ENCODE data around the gene PLBD1. TPM values are rescaled to one million over a fixed set of nuclear protein-coding genes. Genes with fewer than 3 reads are reported as not detected.
A peak's percentile ranks its signal among the peaks of the same experiment; 100 is the strongest.

Gene PLBD1, protein sequence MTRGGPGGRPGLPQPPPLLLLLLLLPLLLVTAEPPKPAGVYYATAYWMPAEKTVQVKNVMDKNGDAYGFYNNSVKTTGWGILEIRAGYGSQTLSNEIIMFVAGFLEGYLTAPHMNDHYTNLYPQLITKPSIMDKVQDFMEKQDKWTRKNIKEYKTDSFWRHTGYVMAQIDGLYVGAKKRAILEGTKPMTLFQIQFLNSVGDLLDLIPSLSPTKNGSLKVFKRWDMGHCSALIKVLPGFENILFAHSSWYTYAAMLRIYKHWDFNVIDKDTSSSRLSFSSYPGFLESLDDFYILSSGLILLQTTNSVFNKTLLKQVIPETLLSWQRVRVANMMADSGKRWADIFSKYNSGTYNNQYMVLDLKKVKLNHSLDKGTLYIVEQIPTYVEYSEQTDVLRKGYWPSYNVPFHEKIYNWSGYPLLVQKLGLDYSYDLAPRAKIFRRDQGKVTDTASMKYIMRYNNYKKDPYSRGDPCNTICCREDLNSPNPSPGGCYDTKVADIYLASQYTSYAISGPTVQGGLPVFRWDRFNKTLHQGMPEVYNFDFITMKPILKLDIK
- total RNA-seq (2022) (75.3 and 98.1 TPM in 2 replicates), Bru-seq, nascent RNA (percentile 73 among the genes with signal in this experiment), BruChase-seq, experiment 1, labeled RNA remaining after a 6-hour chase (percentile 64 among the genes with signal in this experiment), BruChase-seq, experiment 2, labeled RNA remaining after a 2-hour chase (percentile 56 among the genes with signal in this experiment)
- long read RNA-seq, transcript PLBD1-201 (11 exons, 2,426 nt): major isoform, 263 of 290 reads
- long read RNA-seq, partial matches to known transcripts: 7 of 290 reads
- long read RNA-seq, other reads (novel, unspliced or antisense): 20 of 290 reads

DNA sequence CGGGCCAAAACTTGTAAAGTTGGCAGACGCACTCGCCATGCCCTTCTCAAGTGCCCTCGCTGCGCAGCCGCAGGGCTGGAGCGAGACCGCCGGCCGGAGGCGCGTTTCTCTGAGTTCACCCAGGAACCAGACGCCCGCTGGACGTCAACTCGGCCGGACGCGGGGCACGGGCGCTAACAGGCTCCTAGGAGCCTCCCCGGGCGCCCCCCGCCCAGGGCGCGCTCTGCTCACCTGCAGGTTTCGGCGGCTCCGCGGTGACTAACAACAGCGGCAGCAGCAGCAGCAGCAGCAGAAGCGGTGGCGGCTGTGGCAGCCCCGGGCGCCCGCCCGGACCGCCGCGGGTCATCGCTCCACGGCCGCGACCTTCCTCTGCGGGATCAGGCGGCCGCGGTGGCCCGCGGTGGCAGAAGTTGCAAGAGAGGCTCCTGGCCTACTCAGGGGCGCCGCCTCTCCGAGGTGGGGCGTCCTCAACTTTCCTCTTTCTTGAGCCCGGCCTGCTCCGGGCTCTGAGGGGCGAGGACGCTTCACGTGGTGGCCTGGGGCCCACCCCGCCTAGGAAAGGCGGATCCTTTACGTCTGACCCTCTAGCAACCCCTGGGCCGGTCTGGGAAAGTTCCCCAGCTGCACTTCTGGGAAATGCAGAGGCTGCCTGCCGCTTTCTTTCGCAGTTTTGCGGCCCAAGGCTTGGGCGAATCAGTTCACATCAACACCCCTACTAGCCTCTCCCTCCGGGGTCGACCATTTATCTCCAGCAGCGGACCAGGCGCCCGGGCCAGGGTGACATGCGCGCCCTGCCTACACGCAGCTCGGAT, at the start of gene PLBD1:
PLBD1 (minus strand) TSS at position 533 of the 812 bp plus-strand sequence; CDS start at position 346, 187 bp downstream.
- H3K27ac Mint-ChIP-seq (ENCODE audit: unreplicated experiment): peak within 1 kb of the TSS; percentile 97
- DNase-seq: peak; percentile 69
- CTCF ChIA-PET: interaction anchor here (1.0 to 1.8 kb wide), 3 partner anchors 52 to 202 kb away, joined by 3 to 5 read pairs (median 4); no protein-coding TSS in a partner anchor
- BruUV-seq (replicated peaks): no TSS peak
- H3K4me3 Mint-ChIP-seq (ENCODE audit: low read depth, unreplicated experiment): peak within 1 kb of the TSS; percentile 95
- TF ChIP-seq, protein P1, sequence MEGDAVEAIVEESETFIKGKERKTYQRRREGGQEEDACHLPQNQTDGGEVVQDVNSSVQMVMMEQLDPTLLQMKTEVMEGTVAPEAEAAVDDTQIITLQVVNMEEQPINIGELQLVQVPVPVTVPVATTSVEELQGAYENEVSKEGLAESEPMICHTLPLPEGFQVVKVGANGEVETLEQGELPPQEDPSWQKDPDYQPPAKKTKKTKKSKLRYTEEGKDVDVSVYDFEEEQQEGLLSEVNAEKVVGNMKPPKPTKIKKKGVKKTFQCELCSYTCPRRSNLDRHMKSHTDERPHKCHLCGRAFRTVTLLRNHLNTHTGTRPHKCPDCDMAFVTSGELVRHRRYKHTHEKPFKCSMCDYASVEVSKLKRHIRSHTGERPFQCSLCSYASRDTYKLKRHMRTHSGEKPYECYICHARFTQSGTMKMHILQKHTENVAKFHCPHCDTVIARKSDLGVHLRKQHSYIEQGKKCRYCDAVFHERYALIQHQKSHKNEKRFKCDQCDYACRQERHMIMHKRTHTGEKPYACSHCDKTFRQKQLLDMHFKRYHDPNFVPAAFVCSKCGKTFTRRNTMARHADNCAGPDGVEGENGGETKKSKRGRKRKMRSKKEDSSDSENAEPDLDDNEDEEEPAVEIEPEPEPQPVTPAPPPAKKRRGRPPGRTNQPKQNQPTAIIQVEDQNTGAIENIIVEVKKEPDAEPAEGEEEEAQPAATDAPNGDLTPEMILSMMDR (IDR thresholded peaks at IDR 0.05; ENCODE audit: unreplicated experiment): no peak
- no peaks in the 10 kb centered on the region for H3K9me3 Mint-ChIP-seq (ENCODE audit: low read depth, unreplicated experiment)
- H3K36me3 Mint-ChIP-seq (ENCODE audit: insufficient read depth, unreplicated experiment): peaks cover 30% of the 10 kb centered on the region
- H3K27me3 Mint-ChIP-seq (ENCODE audit: unreplicated experiment): no peaks in the 10 kb centered on the region
- peaks cover 37% of the 10 kb centered on the region for H3K4me1 Mint-ChIP-seq (ENCODE audit: low read depth, unreplicated experiment)
- intact Hi-C loops (cut with micrococcal nuclease; ENCODE audit: unreplicated experiment): loop anchor here (5.0 to 10.0 kb wide), 2 partner anchors 183 to 330 kb away; no protein-coding TSS in a partner anchor

DNA sequence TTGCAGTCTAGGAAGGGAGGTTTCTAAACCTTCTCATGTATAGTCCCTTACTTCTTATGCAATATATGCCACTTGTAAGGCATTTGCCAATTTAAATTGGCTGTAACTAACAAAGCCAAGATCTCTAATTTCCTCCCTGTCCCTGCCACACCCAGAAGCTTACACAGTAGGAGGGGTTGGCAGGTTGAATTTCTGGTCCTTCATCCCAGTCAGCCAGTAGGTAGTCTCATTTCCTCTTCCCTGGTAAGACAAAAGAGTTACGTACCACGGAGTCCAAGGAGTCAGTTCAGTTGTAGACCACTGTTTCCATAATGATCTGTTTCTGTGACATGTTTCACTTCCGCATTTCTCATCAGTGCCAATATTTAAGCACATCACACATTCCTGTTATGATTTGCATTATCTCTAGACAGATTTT, 47.0 kb upstream of the PLBD1 start:
- CTCF ChIA-PET: interaction anchor here (0.6 kb wide), 1 partner anchor 17 kb away, joined by 4 read pairs; no protein-coding TSS in a partner anchor
- Mint-ChIP-seq H3K27me3 (ENCODE audit: unreplicated experiment) (no peaks in the 10 kb centered on the region), H3K4me3 (ENCODE audit: low read depth, unreplicated experiment) (no peak overlapping the region), H3K9me3 (ENCODE audit: low read depth, unreplicated experiment) (peaks cover 3% of the 10 kb centered on the region), H3K4me1 (ENCODE audit: low read depth, unreplicated experiment) (peaks cover 34% of the 10 kb centered on the region), H3K36me3 (ENCODE audit: insufficient read depth, unreplicated experiment) (no peaks in the 10 kb centered on the region), H3K27ac (ENCODE audit: unreplicated experiment) (no peak overlapping the region)
- BruUV-seq (replicated peaks): no TSS peak
- peak; percentile 16 for DNase-seq
- TF ChIP-seq, protein P1 (IDR thresholded peaks at IDR 0.05; ENCODE audit: unreplicated experiment): no peak
- intact Hi-C loops (cut with micrococcal nuclease; ENCODE audit: unreplicated experiment): loop anchor here (5.0 kb wide), 2 partner anchors 42 to 377 kb away; no protein-coding TSS in a partner anchor

DNA sequence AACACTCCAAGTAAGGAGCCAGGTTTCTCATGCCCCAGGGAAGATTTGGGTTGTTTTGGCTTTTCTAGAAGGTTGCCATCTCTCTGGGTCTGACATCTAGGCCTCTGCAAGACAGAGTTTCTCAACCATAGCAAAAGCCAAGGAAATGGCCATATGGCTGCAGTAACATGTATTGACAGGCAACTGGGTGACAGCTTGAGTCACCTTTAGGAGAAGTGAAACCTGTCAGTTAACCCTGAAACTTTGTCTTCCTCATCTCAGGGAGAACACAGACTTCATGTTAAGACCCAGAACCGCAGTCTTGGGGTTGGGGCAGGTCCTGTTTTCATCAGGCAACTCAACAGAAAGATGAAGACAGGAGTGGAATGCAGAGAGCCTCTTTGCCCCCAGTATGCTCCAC, 46.0 kb upstream of the PLBD1 start:
- peaks cover 24% of the 10 kb centered on the region for H3K4me1 Mint-ChIP-seq (ENCODE audit: low read depth, unreplicated experiment)
- no peak overlapping the region for H3K27ac Mint-ChIP-seq (ENCODE audit: unreplicated experiment)
- TF ChIP-seq, protein P1 (IDR thresholded peaks at IDR 0.05; ENCODE audit: unreplicated experiment): no peak
- no peak for DNase-seq
- no TSS peak for BruUV-seq (replicated peaks)
- CTCF ChIA-PET: no interaction called here
- H3K9me3 Mint-ChIP-seq (ENCODE audit: low read depth, unreplicated experiment): peaks cover 3% of the 10 kb centered on the region
- H3K36me3 Mint-ChIP-seq (ENCODE audit: insufficient read depth, unreplicated experiment): no peaks in the 10 kb centered on the region
- no peaks in the 10 kb centered on the region for H3K27me3 Mint-ChIP-seq (ENCODE audit: unreplicated experiment)
- H3K4me3 Mint-ChIP-seq (ENCODE audit: low read depth, unreplicated experiment): no peak overlapping the region
- intact Hi-C loops (cut with micrococcal nuclease; ENCODE audit: unreplicated experiment): no loop called here
